ENCODE results near the gene PDZRN4. TPM values are rescaled to one million over a fixed set of nuclear protein-coding genes. Genes with fewer than 3 reads are reported as not detected.

The PDZRN4 gene
- total RNA-seq, 4 donors from 2014 or later: 22.8 to 197 (median 176) TPM

DNA sequence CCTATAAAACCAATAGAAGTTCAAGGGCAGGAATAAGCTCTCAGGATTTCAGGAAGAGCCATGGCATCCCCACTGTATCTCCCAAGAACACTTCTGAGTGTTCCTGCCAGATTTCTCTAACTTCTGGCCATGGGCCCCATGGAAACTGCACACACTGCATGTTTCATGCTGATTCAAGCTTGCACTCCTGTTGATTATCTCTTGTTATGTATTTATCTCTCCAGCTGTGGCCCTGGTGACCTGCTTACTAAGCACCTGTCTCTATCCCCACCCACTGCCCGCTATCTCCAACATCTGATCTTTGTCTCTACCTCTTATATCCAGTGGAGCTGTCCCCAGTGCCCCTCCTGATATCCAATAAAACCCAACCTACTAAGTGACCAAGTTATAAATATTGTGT is 285.3 kb downstream of the PDZRN4 start:
- H3K4me1 ChIP-seq: no peaks in the 10 kb centered on the region
- no peaks in the 10 kb centered on the region for H3K9me3 ChIP-seq
- H3K36me3 ChIP-seq: no peaks in the 10 kb centered on the region
- WGBS, 2 donors: 84 to 96% methylated on average over 1 of the region's 1 CpG
- H3K4me3 ChIP-seq: no peak overlapping the region
- no peaks in the 10 kb centered on the region for H3K27me3 ChIP-seq
- H3K27ac ChIP-seq: no peak overlapping the region
- DNase-seq (ENCODE audit: low spot score in 2 of 2): no peak
- TF ChIP-seq EP300 (IDR thresholded peaks at IDR 0.05): no peak
- TF ChIP-seq, protein P1, sequence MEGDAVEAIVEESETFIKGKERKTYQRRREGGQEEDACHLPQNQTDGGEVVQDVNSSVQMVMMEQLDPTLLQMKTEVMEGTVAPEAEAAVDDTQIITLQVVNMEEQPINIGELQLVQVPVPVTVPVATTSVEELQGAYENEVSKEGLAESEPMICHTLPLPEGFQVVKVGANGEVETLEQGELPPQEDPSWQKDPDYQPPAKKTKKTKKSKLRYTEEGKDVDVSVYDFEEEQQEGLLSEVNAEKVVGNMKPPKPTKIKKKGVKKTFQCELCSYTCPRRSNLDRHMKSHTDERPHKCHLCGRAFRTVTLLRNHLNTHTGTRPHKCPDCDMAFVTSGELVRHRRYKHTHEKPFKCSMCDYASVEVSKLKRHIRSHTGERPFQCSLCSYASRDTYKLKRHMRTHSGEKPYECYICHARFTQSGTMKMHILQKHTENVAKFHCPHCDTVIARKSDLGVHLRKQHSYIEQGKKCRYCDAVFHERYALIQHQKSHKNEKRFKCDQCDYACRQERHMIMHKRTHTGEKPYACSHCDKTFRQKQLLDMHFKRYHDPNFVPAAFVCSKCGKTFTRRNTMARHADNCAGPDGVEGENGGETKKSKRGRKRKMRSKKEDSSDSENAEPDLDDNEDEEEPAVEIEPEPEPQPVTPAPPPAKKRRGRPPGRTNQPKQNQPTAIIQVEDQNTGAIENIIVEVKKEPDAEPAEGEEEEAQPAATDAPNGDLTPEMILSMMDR (IDR thresholded peaks at IDR 0.05): no peak
- no peak for TF ChIP-seq POLR2A (IDR thresholded peaks at IDR 0.05)

DNA sequence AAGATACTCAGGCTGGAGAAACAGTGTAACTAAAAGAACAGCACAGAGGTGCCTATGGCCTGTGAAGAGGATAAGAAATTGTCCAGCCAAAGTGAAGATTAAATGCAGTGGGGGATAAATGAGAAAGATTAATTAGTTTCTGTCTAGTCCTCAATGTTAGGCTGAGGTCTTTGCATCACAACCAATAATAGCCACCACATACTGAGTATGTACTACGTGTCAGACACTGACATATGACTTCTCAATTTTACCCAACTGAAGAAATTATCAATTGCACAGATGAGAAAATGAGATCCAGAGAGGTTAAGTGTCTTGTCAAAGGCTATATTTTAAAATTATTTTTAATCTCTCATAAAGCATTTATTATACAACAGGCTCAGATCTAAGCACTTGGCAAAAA is 285.9 kb downstream of the PDZRN4 start:
- no peak overlapping the region for H3K27ac ChIP-seq
- TF ChIP-seq, protein P1 (IDR thresholded peaks at IDR 0.05): no peak
- no peak for TF ChIP-seq EP300 (IDR thresholded peaks at IDR 0.05)
- no peak for TF ChIP-seq POLR2A (IDR thresholded peaks at IDR 0.05)
- no peaks in the 10 kb centered on the region for H3K9me3 ChIP-seq
- H3K27me3 ChIP-seq: no peaks in the 10 kb centered on the region
- 84 to 92% methylated on average over 1 of the region's 1 CpG for WGBS, 2 donors
- no peak overlapping the region for H3K4me3 ChIP-seq
- DNase-seq (ENCODE audit: low spot score in 2 of 2): no peak
- no peaks in the 10 kb centered on the region for H3K36me3 ChIP-seq
- H3K4me1 ChIP-seq: no peaks in the 10 kb centered on the region

GRCh38 chr12:41476499-41477439 is 288.6 kb downstream of the PDZRN4 start:
- no peak overlapping the region for H3K27ac ChIP-seq
- H3K4me1 ChIP-seq: no peaks in the 10 kb centered on the region
- no peaks in the 10 kb centered on the region for H3K9me3 ChIP-seq
- WGBS, 2 donors: 57 to 62% methylated on average over 8 of the region's 8 CpGs
- H3K36me3 ChIP-seq: no peaks in the 10 kb centered on the region
- H3K4me3 ChIP-seq: no peak overlapping the region
- TF ChIP-seq, protein P1 (IDR thresholded peaks at IDR 0.05): no peak
- TF ChIP-seq POLR2A (IDR thresholded peaks at IDR 0.05) (no peak), EP300 (IDR thresholded peaks at IDR 0.05) (no peak)
- no peak for DNase-seq (ENCODE audit: low spot score in 2 of 2)
- H3K27me3 ChIP-seq: no peaks in the 10 kb centered on the region

- no peaks in the 10 kb centered on the region for H3K27me3 ChIP-seq
- no peak overlapping the region for H3K4me3 ChIP-seq
- no peaks in the 10 kb centered on the region for H3K36me3 ChIP-seq
- H3K9me3 ChIP-seq: no peaks in the 10 kb centered on the region
- no peak for TF ChIP-seq EP300 (IDR thresholded peaks at IDR 0.05)
- WGBS, 2 donors: 42 to 59% methylated on average over 2 of the region's 2 CpGs
- no peaks in the 10 kb centered on the region for H3K4me1 ChIP-seq
- H3K27ac ChIP-seq: no peak overlapping the region
- DNase-seq (ENCODE audit: low spot score in 2 of 2): no peak
Observed at GRCh38 chr12:41479426-41479825, 291.3 kb downstream of the PDZRN4 start.

DNA sequence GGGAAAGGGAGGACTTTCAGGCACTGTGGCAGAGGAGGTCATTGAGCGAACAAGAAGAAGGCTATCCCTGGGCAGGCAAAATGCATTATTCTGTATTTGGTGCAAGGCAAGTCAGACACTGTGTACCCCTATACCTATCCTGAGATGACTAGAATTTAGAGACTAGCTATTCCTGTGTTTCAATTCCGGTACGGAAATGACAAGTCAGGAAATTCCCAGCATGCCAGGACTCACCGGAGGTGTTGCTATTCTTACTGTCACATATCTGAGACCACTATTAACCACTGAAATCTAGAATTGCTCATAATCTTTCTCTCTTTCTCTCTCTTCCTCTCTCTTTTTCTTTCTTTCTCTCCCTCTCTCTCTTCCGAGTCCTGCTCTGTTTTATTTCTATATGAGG is 297.1 kb downstream of the PDZRN4 start:
- WGBS, 2 donors: 73 to 79% methylated on average over 5 of the region's 5 CpGs

More for the DNA sequence above, 297.1 kb downstream of the PDZRN4 start:
- H3K4me1 ChIP-seq: peaks cover 0 to 5% (median 0%) of the 10 kb centered on the region in 4 donors
- no peak for DNase-seq (ENCODE audit: low spot score in 2 of 2)
- no peaks in the 10 kb centered on the region for H3K36me3 ChIP-seq
- H3K4me3 ChIP-seq: no peak overlapping the region
- H3K9me3 ChIP-seq: no peaks in the 10 kb centered on the region
- no peak for TF ChIP-seq EP300 (IDR thresholded peaks at IDR 0.05)
- TF ChIP-seq, protein P1 (IDR thresholded peaks at IDR 0.05): no peak
- H3K27ac ChIP-seq: no peak overlapping the region
- H3K27me3 ChIP-seq: no peaks in the 10 kb centered on the region

All from tibial nerve (tissue), 4 donors.